Gastroesophageal sphincter (tissue), 4 donors: ENCODE results near the gene RRP15. TPM values are rescaled to one million over a fixed set of nuclear protein-coding genes. Genes with fewer than 3 reads are reported as not detected.
A peak's percentile ranks its signal among the peaks of the same experiment; 100 is the strongest.

Source experiments
- ATAC-seq: fragments of 150-250 bp; one replicate; pipeline ENCODE4 v1.9.1; 2016; ENCODE audit warnings: mild to moderate bottlenecking, moderate library complexity
- H3K27ac ChIP-seq, 4 donors: fragments of 200-600 bp; sonication (generic) in 3 of 4; 1 replicate in 3 of 4; 2 replicates in 1 of 4; pipeline ENCODE4 v1.5.1; 2016 to 2019
- H3K27me3 ChIP-seq: fragments of 200-600 bp; sonication (generic); one replicate; pipeline ENCODE4 v1.5.1; 2019
- H3K36me3 ChIP-seq, 2 donors: fragments of 200-600 bp; sonication (generic); one replicate each; pipeline ENCODE4 v1.5.1; 2019; ENCODE audit warnings: control low read depth in 1 of 2
- H3K4me1 ChIP-seq, 3 donors: fragments of 200-600 bp; sonication (generic); 1 replicate in 2 of 3; 2 replicates in 1 of 3; pipeline ENCODE4 v1.5.1; 2016 to 2019; ENCODE audit warnings: control low read depth in 2 of 3
- H3K4me3 ChIP-seq, 2 donors: fragments of 200-600 bp; sonication (generic); one replicate each; pipeline ENCODE4 v1.5.1; 2019; ENCODE audit warnings: mild to moderate bottlenecking in 1 of 2, moderate library complexity in 1 of 2
- H3K9me3 ChIP-seq, 3 donors: fragments of 200-600 bp; sonication (generic); one replicate each; pipeline ENCODE4 v1.5.1; 2017 to 2019; ENCODE audit warnings: control low read depth in 2 of 3
- EP300 ChIP-seq: sonication (generic); formaldehyde crosslinking; IDR thresholded peaks from one replicate; pipeline ENCODE4 v1.6.1; 2017; ENCODE audit warnings: antibody characterized with exemption, mild to moderate bottlenecking
- POLR2A ChIP-seq, 2 donors: fragments of 450-650 bp; IDR thresholded peaks; one replicate each; pipeline ENCODE4 v1.6.1; 2017; ENCODE audit warnings: antibody characterized with exemption in 2 of 2, mild to moderate bottlenecking in 2 of 2, moderate library complexity in 1 of 2
- POLR2AphosphoS5 ChIP-seq: sonication (generic); formaldehyde crosslinking; IDR thresholded peaks from one replicate; pipeline ENCODE4 v1.6.1; 2017; ENCODE audit warnings: antibody characterized with exemption
- WGBS, 2 donors: methylation state at CpG; one replicate each; pipeline ENCODE4 v1.1.5; 2018; ENCODE audit warnings: low coverage in 1 of 2; 5-methylcytosine and 5-hydroxymethylcytosine counted together
- total RNA-seq, 4 donors: library from RNA; depleted of rRNA; stranded (reverse); fragments of >200 nt; gene quantifications; one replicate each; pipeline ENCODE4 v1.1.0, GENCODE V29; 2016
- TF ChIP-seq, protein P1 (sequence below), 4 experiments: fragments of 200-600 bp in 2 of 4; fragments of 450-650 bp in 2 of 4; sonication (generic) in 1 of 4; IDR thresholded peaks; one replicate each; pipeline ENCODE4 v1.5.1; 2017 to 2019; ENCODE audit warnings: antibody characterized with exemption in 4 of 4, mild to moderate bottlenecking in 2 of 4, moderate library complexity in 2 of 4

Gene RRP15
- total RNA-seq, 4 donors from 2014 or later = 7.0 to 13.5 (median 9.4) TPM

DNA sequence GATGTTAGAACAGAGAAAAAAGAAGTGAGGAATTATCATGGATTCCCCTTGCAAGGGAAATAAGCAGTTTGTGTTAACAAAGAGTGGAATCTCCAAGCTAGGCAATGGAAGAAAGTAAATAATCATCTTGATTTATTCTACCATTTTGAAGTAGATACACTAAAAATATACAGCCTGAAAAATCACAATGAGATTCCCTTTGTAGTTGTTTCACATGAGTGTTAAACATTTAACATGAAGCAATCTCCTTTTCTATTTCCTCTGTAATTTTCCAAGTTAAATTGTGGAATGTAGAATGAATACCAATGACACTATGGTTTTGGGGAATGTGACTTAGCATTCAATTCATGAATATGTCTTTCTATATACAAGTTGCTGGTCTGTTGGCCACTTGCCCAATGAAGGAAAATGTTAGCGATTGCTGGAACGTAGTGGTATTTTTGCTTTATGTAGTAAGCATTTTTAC lies 65.7 kb downstream of the RRP15 start:
- Histone ChIP-seq H3K4me1 (peaks cover 3 to 52% (median 4%) of the 10 kb centered on the region in 3 donors), H3K36me3 (no peaks in the 10 kb centered on the region), H3K9me3 (no peaks in the 10 kb centered on the region), H3K27ac (peak overlapping the region; percentile 34 to 87 (median 77)), H3K4me3 (peak overlapping the region; percentile 10 to 35), H3K27me3 (no peaks in the 10 kb centered on the region)
- 0 to 5% methylated on average over 2 of the region's 2 CpGs for WGBS, 2 donors
- ATAC-seq = no peak
- TF ChIP-seq POLR2A (IDR thresholded peaks at IDR 0.05) (no peak), EP300 (no peak), POLR2AphosphoS5 (no peak)
- TF ChIP-seq, protein P1, sequence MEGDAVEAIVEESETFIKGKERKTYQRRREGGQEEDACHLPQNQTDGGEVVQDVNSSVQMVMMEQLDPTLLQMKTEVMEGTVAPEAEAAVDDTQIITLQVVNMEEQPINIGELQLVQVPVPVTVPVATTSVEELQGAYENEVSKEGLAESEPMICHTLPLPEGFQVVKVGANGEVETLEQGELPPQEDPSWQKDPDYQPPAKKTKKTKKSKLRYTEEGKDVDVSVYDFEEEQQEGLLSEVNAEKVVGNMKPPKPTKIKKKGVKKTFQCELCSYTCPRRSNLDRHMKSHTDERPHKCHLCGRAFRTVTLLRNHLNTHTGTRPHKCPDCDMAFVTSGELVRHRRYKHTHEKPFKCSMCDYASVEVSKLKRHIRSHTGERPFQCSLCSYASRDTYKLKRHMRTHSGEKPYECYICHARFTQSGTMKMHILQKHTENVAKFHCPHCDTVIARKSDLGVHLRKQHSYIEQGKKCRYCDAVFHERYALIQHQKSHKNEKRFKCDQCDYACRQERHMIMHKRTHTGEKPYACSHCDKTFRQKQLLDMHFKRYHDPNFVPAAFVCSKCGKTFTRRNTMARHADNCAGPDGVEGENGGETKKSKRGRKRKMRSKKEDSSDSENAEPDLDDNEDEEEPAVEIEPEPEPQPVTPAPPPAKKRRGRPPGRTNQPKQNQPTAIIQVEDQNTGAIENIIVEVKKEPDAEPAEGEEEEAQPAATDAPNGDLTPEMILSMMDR (IDR thresholded peaks at IDR 0.05) = no peak

- TF ChIP-seq, protein P1 (IDR thresholded peaks at IDR 0.05) = peak; percentile 27 to 55 (median 52)
- TF ChIP-seq EP300 (no peak), POLR2A (IDR thresholded peaks at IDR 0.05) (no peak), POLR2AphosphoS5 (peak; percentile 42)
Measured at GRCh38 chr1:218351391-218352074, 66.4 kb downstream of the RRP15 start.

DNA sequence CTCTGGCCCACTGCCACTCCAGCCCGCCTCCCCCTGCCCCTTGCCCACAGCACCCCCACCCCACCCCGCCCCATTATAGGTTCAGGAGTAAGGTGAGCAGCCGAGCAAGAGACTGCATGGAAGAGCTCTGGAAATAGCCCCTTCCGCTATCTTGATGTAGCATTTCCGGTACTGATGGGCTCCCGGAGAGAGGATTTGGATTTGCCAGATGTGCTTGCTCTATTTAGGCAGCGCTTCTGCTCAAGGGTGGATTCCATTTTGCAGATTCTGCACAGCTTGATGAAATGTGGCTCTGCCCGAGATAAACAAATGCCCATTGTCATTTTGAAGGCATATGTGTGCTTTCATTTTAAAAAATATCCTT lies 67.0 kb downstream of the RRP15 start:
- no peaks in the 10 kb centered on the region for H3K27me3 ChIP-seq
- TF ChIP-seq POLR2A (IDR thresholded peaks at IDR 0.05) (no peak), POLR2AphosphoS5 (no peak), EP300 (no peak)
- TF ChIP-seq, protein P1 (IDR thresholded peaks at IDR 0.05) = no peak
- WGBS, 2 donors = 80 to 88% methylated on average over 3 to 4 of the region's 8 CpGs
- peaks cover 3 to 47% (median 4%) of the 10 kb centered on the region in 3 donors for H3K4me1 ChIP-seq
- no peak overlapping the region for H3K4me3 ChIP-seq
- peak overlapping the region in 3 of 4 donors; percentile 74 to 87 (median 80) for H3K27ac ChIP-seq
- no peaks in the 10 kb centered on the region for H3K36me3 ChIP-seq
- ATAC-seq = no peak
- no peaks in the 10 kb centered on the region for H3K9me3 ChIP-seq

More at GRCh38 chr1:218351391-218352074, 66.4 kb downstream of the RRP15 start:
- 19 to 25% methylated on average over 8 to 9 of the region's 10 CpGs for WGBS, 2 donors
- H3K36me3 ChIP-seq = no peaks in the 10 kb centered on the region
- ATAC-seq = peak; percentile 78
- peaks cover 3 to 47% (median 4%) of the 10 kb centered on the region in 3 donors for H3K4me1 ChIP-seq
- peak overlapping the region; percentile 10 to 35 for H3K4me3 ChIP-seq
- no peaks in the 10 kb centered on the region for H3K27me3 ChIP-seq
- peak overlapping the region; percentile 34 to 87 (median 77) for H3K27ac ChIP-seq
- H3K9me3 ChIP-seq = no peaks in the 10 kb centered on the region

DNA sequence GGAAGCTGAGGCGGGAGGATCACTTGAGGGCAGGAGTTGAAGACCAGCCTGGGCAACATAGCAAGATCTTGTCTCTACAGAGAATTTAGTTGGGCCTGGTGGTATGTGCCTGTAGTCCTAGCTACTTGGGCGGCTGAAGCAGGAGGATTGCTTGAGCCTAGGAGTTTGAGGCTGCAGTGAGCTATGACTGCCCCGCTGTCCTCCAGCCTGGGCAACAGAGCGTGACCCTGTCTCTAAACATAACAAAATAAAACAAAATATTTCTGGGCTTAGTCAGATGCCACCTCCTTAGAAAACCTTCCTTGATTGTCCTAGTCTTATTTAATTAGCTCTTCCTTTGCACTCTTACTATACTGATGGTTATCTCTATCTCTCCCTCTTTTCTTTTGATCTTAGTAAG lies 68.6 kb downstream of the RRP15 start:
- Histone ChIP-seq H3K27me3 (no peaks in the 10 kb centered on the region), H3K4me3 (no peak overlapping the region), H3K36me3 (no peaks in the 10 kb centered on the region), H3K9me3 (no peaks in the 10 kb centered on the region), H3K4me1 (peaks cover 0 to 35% (median 4%) of the 10 kb centered on the region in 3 donors), H3K27ac (no peak overlapping the region)
- TF ChIP-seq, protein P1 (IDR thresholded peaks at IDR 0.05) = no peak
- TF ChIP-seq EP300 (no peak), POLR2A (IDR thresholded peaks at IDR 0.05) (no peak), POLR2AphosphoS5 (no peak)
- WGBS, 2 donors = 92 to 95% methylated on average over 3 to 4 of the region's 4 CpGs
- ATAC-seq = no peak

DNA sequence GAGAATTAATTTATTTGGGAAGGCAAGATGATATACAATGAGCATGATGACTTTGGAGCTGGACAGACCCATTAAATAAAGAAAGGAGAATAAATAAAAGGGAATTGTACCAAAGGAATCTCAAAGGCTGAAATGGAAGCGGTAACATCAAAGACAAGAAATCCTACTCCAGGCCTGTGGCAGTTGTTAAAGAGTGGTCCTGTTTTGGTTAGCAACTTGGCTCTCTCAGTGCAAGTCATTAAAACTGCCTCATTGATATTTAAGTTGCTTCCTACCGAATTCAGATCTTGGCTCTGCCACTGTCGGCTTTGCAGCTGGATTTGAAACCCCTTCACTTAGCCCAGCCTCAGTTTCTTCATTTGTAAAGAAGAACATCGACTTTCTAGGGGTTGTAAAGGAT lies 70.2 kb downstream of the RRP15 start:
- Histone ChIP-seq H3K9me3 (no peaks in the 10 kb centered on the region), H3K4me3 (no peak overlapping the region), H3K27me3 (no peaks in the 10 kb centered on the region), H3K4me1 (peaks cover 0 to 21% (median 0%) of the 10 kb centered on the region in 3 donors), H3K27ac (no peak overlapping the region), H3K36me3 (no peaks in the 10 kb centered on the region)
- WGBS, 2 donors = 75 to 93% methylated on average over 4 of the region's 4 CpGs
- TF ChIP-seq, protein P1 (IDR thresholded peaks at IDR 0.05) = no peak
- TF ChIP-seq POLR2A (IDR thresholded peaks at IDR 0.05) (no peak), POLR2AphosphoS5 (no peak), EP300 (no peak)
- no peak for ATAC-seq
